ENCODE results near the gene G0S2. TPM values are rescaled to one million over a fixed set of nuclear protein-coding genes. Genes with fewer than 3 reads are reported as not detected.

The G0S2 gene
- total RNA-seq, 1 donor from 2014 or later, result 187 TPM

DNA sequence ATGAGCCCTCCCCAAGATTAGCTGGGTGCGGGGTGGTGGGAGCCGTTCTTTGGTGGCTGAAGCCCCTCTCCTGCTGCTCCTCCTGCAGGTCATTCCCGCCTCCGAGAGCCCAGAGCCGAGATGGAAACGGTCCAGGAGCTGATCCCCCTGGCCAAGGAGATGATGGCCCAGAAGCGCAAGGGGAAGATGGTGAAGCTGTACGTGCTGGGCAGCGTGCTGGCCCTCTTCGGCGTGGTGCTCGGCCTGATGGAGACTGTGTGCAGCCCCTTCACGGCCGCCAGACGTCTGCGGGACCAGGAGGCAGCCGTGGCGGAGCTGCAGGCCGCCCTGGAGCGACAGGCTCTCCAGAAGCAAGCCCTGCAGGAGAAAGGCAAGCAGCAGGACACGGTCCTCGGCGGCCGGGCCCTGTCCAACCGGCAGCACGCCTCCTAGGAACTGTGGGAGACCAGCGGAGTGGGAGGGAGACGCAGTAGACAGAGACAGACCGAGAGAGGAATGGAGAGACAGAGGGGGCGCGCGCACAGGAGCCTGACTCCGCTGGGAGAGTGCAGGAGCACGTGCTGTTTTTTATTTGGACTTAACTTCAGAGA, 448 bp downstream of the G0S2 start:
- Histone ChIP-seq H3K27ac (peak overlapping the region; percentile 66), H3K27me3 (no peaks in the 10 kb centered on the region), H3K4me3 (peak overlapping the region; percentile 30 to 50), H3K36me3 (no peaks in the 10 kb centered on the region), H3K4me1 (peaks cover 36% of the 10 kb centered on the region), H3K9me3 (no peaks in the 10 kb centered on the region)
- peak in 1 of 2 donors; percentile 86 for DNase-seq (ENCODE audit: extremely low spot score in 2 of 2)
- intact Hi-C loops (cut with DNase I), result loop anchor here (5.0 kb wide), 1 partner anchor 617 kb away; no protein-coding TSS in a partner anchor
- TF ChIP-seq POLR2AphosphoS5 (IDR thresholded peaks at IDR 0.05; ENCODE audit: insufficient read depth in 1 of 2, low read depth in 1 of 2), result peak in 1 of 2 donors; percentile 48
- TF ChIP-seq, protein P1, sequence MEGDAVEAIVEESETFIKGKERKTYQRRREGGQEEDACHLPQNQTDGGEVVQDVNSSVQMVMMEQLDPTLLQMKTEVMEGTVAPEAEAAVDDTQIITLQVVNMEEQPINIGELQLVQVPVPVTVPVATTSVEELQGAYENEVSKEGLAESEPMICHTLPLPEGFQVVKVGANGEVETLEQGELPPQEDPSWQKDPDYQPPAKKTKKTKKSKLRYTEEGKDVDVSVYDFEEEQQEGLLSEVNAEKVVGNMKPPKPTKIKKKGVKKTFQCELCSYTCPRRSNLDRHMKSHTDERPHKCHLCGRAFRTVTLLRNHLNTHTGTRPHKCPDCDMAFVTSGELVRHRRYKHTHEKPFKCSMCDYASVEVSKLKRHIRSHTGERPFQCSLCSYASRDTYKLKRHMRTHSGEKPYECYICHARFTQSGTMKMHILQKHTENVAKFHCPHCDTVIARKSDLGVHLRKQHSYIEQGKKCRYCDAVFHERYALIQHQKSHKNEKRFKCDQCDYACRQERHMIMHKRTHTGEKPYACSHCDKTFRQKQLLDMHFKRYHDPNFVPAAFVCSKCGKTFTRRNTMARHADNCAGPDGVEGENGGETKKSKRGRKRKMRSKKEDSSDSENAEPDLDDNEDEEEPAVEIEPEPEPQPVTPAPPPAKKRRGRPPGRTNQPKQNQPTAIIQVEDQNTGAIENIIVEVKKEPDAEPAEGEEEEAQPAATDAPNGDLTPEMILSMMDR (IDR thresholded peaks at IDR 0.05), result no peak
- no peak for TF ChIP-seq POLR2A (IDR thresholded peaks at IDR 0.05)

DNA sequence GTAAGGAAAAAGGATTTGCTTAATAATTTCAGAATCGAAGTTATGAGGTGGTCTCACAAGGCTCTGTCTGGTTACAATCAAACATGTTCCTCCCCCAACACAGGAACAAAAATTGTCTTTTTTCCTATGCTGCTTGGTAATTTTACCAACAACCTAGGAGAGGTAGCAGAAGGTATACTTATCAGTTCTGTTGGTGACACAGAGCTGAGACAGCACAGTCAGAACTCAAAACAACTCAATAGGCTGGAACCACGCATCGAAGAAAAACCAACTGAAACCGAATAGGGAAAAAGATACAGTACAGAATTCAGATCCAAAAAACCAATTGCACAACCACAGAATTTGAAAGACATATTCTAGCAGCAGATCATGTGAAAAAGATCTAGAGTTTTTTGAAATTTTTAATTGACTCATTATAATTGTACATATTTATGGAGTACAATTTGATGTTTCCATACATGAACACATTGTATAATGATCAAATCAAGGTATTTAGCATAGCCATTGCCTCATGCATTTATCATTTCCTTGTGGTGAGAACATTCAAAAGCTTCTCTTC, 3.8 kb downstream of the G0S2 start:
- Histone ChIP-seq H3K9me3 (no peaks in the 10 kb centered on the region), H3K27me3 (no peaks in the 10 kb centered on the region), H3K4me3 (no peak overlapping the region), H3K4me1 (peaks cover 25% of the 10 kb centered on the region), H3K27ac (no peak overlapping the region), H3K36me3 (no peaks in the 10 kb centered on the region)
- no peak for TF ChIP-seq POLR2AphosphoS5 (IDR thresholded peaks at IDR 0.05; ENCODE audit: insufficient read depth in 1 of 2, low read depth in 1 of 2)
- TF ChIP-seq POLR2A (IDR thresholded peaks at IDR 0.05), result no peak
- TF ChIP-seq, protein P1 (IDR thresholded peaks at IDR 0.05), result no peak
- intact Hi-C loops (cut with DNase I), result loop anchor here (5.0 kb wide), 1 partner anchor 613 kb away; no protein-coding TSS in a partner anchor
- DNase-seq (ENCODE audit: extremely low spot score in 2 of 2), result no peak

DNA sequence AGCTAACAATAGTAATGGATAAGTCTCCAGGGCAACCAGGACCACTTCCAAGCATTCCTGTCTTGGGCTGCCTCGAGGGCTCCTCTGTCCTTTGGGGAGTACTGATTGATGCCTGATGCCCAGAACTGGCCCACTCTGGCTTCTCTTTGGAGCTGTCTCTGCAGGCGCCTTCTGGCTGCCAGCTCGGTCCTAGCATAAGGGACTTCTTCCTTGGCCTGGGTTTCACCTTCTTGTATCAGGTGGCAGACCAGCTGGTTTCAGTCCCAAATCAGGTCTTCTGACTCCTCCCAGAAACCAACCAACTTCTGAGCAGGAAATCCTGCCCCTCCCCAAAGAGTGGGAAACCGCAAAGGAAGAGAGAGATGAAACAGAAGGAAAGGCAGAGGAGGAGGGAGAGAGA, 10.6 kb downstream of the G0S2 start:
- TF ChIP-seq POLR2AphosphoS5 (IDR thresholded peaks at IDR 0.05; ENCODE audit: insufficient read depth in 1 of 2, low read depth in 1 of 2), result no peak
- no peak for TF ChIP-seq POLR2A (IDR thresholded peaks at IDR 0.05)
- TF ChIP-seq, protein P1 (IDR thresholded peaks at IDR 0.05), result no peak
- Histone ChIP-seq H3K27me3 (no peaks in the 10 kb centered on the region), H3K36me3 (no peaks in the 10 kb centered on the region), H3K4me1 (peaks cover 9% of the 10 kb centered on the region), H3K27ac (no peak overlapping the region), H3K9me3 (no peaks in the 10 kb centered on the region), H3K4me3 (no peak overlapping the region)
- DNase-seq (ENCODE audit: extremely low spot score in 2 of 2), result no peak
- intact Hi-C loops (cut with DNase I), result no loop called here

DNA sequence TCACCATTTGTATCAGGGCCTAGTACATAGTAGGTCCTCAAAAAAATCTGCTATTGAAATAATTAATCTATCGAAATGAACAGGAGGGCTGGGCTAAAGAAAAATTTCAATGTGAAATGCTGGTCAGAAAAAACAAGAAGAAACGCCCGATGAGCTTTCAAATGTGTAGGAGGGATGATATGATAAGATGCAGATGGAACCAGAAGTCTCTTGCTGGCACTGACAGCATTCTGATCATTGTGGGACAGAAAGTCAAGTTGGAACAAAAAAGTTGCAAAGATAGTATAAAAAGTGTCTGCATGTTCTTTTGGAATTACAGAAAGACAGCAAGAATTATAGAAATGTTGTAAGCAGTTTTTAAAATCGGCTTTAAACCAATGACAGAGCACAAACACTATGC, 11.1 kb downstream of the G0S2 start:
- H3K4me1 ChIP-seq, result peaks cover 9% of the 10 kb centered on the region
- TF ChIP-seq, protein P1 (IDR thresholded peaks at IDR 0.05), result no peak
- TF ChIP-seq POLR2A (IDR thresholded peaks at IDR 0.05) (no peak), POLR2AphosphoS5 (IDR thresholded peaks at IDR 0.05; ENCODE audit: insufficient read depth in 1 of 2, low read depth in 1 of 2) (no peak)
- no peak for DNase-seq (ENCODE audit: extremely low spot score in 2 of 2)

DNA sequence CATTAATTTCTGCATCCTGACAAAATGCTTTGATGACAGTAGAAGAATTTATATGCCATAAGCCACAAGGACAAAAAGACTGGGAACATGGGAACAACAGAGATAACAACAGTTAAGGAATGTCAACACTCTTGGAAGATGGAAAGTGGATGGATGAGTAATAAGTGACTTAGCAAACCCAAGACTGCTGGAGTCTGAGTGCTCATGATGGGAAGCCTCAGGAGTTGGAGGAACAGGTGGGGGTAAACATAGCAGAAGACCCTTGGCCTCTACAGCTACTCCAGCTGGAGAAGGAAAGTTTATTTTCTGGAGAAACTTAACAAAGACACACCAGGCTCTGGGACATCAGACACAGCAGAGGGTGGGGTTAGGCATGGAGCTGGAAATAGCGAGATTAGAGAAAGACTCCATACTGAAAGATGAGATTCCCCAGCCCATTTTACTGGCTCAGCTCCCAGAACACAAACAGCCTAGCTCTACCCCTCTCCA, 13.6 kb downstream of the G0S2 start:
- Histone ChIP-seq H3K4me3 (no peak overlapping the region), H3K36me3 (no peaks in the 10 kb centered on the region), H3K4me1 (peaks cover 16% of the 10 kb centered on the region), H3K27ac (no peak overlapping the region), H3K9me3 (no peaks in the 10 kb centered on the region), H3K27me3 (no peaks in the 10 kb centered on the region)
- intact Hi-C loops (cut with DNase I), result no loop called here
- no peak for TF ChIP-seq POLR2AphosphoS5 (IDR thresholded peaks at IDR 0.05; ENCODE audit: insufficient read depth in 1 of 2, low read depth in 1 of 2)
- DNase-seq (ENCODE audit: extremely low spot score in 2 of 2), result no peak

More for the DNA sequence above, 11.1 kb downstream of the G0S2 start:
- no peak overlapping the region for H3K4me3 ChIP-seq
- no peaks in the 10 kb centered on the region for H3K27me3 ChIP-seq
- H3K9me3 ChIP-seq, result no peaks in the 10 kb centered on the region
- no peaks in the 10 kb centered on the region for H3K36me3 ChIP-seq
- no peak overlapping the region for H3K27ac ChIP-seq
- intact Hi-C loops (cut with DNase I), result no loop called here
